HG02938 (cell line): ENCODE results near the gene IER2.
"Not testable (repeated sequence)": the region's sequence is repeated elsewhere in the genome, so short reads cannot be mapped to it uniquely, and the experiment has no call there.

Source experiments
- ATAC-seq: cut with Tn5 transposase; IDR thresholded peaks from one replicate; pipeline ENCODE4 v1.9.1; 2021; ENCODE audit warnings: mild to moderate bottlenecking, moderate library complexity; ENCODE audit not compliant: unreplicated experiment

Gene IER2

DNA sequence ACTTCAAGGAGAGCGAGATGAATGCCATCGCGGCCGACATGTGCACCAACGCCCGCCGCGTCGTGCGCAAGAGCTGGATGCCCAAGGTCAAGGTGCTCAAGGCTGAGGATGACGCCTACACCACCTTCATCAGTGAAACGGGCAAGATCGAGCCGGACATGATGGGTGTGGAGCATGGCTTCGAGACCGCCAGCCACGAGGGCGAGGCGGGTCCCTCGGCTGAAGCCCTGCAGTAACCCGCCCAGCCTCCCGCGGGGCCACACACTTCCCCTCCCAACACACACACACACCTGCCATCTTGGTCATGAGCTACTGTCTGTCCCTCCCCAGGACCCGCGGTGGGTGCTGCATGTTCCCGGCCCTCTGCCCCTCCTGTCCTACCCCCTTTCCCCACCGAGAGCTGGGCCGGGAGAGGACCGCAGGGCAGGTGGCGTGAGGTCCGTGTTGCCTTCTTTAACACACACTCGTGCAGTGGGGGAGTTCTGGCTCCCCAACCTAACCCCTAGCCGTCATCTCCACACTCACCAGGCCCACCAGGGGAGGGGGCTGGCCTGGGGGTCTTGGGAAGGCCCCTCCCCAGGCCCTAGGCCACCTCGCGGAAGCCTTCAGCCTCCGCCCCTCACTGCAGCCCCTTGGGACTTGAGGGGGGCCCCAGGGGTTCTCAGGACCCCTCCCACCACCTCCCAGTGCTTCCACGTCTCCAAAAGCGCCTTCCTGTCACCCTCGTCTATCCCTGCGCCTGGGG lies 11.9 kb upstream of the IER2 start:
- no peak for ATAC-seq

DNA sequence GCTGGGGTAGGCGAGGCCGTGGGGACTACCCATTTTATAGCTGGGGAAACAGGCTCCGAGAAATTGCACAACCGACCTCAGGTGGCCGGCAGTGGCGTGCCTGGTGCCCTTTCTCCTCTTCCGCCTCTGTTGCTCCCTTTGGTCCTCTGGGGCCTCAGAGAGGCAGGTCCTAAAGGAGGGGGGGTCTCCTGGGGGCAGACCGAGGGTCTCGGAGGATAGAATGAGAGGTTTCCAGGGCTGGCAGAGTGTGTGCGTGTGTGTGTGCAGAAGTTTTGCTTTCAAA lies 11.4 kb upstream of the IER2 start:
- ATAC-seq: no peak

DNA sequence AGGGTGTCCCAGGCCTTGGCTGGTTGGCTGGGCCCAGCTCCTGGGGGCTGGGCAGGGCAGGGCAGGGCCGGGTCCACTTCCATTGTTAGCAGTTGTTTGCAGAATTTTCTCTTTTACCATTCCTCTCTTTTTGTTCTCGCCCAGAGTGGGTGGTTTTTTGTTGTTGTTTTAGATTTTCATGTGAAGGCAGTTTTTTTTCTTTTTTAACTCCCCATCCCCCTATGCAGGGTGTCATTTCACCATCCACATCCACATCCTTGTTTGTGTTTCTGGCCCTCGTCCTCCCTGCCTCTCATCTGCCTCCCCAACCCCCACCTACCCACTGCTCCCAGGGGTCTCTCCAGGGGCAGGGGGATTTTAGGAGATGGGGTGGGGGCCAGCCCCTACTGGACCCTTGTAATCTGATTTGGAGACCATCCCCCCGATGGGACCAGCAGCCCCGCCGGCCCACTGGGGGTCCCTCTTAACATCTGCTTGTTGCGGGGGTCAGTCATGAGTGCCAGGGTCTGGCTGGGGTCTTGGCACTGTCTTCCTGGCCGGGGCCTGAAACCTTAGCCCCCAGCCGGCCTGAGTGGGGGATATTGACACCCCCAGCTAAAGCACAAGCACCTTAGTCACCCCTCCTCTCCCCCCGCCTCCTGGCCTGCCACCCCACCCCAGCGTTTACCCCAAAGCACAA lies 10.4 kb upstream of the IER2 start:
- no peak for ATAC-seq

DNA sequence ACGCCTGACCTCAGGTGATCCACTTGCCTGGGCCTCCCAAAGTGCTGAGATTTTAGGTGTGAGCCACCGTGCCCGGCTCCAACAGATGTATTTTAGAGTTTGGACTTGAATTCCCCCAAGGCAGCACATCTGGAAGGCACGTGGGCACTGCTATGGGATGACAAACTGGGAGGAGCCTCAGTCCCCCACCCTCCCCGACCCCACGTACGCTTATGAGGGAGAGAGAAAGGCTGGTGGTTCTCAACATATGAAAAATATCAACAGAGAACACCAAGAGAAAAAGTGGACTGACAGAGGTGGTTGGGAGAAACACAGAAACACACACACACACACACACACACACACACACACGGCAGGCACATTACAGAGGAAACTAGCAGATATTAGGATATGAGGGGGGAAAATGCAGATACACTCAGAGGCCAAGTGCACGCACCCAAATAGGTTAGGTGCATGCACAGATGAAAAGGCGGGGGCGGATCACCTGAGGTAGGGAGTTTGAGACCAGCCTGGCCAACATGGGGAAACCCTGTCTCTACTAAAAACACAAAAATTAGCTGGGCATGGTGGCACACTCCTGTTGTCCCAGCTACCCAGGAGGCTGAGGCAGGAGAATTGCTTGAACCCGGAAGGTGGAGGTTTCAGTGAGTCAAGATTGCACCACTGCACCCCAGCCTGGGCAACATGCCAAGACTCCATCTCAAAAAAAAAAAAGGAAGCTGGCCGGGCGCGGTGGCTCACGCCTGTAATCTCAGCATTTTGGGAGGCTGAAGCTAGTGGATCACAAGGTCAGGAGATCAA lies 3.2 kb upstream of the IER2 start:
- ATAC-seq: no peak

DNA sequence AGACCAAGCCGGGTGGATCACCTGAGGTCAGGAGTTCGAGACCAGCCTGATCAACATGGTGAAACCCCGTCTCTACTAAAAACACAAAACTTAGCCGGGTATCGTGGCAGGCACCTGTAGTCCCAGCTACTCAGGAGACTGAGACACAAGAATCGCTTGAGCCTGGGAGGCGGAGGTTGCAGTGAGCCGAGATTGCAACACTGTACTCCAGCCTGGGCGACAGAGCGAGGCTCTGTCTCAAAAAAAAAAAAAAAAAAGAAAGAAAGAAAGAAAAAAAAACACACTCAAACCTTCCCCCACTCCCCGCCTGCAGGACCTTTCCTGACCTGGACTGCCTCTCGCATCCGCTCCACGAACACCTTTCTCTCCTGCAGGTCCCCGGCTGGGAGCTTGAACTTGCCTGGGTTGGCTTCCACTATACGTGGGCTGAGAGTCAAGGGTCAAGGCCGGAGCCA lies 1.0 kb upstream of the IER2 start:
- ATAC-seq: not testable (repeated sequence)

DNA sequence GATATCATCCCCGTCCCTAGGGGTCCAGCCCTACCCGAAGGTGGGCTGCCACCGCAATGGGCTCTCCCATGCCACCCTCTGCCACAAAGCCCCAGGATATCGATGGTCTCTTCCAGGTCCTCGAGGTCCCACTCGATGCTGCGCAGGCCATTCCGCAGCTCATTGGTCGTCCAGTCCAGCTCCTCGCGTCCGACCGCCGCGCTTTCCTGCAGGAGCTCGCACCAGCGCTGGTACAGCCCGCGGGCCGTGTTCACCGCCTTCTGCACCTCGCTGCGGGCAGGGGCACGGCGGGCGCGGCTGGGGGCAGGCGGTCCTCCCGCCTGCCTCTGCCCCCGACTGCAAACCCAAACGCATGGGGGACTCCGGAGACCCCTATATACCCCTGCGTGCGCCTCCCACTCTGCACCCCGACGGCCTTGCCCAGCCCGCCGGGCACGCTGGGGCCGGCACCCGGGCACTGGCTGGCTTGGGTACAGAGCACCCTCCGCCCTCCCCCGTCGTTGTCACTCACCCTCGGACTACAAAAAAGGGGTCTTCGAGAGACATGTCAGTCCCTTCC lies 504 bp upstream of the IER2 start:
- no peak for ATAC-seq

DNA sequence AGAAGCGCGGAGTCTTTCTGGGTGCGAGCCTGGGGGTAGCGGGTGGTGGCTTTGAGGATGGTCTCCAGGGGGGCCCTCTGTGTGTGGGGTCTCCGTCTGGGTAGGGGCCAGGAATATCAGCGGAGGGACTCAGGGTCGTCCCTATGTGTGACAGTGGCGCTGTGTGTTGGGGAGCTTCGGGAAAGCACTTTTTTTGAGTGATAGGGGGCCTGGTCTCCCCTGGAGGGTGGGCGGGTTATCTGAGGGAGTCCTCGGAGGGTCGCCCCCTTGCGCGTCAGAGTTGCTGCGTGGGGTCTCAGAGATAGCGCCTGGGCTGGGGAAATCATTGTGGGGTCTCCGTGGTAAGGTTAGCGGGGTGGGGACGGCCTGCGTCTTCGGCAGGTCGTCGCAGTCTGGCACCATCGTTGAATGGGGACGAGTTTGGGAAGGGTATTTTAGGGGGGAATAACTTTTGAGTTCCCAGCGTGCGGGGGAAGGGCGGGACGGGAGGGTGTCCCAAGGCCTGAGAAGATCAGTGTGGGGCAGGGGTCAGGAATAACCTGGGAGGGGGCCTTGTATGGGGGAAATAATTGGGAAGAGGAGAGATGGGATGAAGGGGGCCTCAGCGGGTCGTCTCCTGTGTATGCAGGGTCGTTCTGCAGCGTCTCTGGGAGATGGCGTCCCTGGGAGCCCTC lies 857 bp downstream of the IER2 start:
- ATAC-seq: no peak

DNA sequence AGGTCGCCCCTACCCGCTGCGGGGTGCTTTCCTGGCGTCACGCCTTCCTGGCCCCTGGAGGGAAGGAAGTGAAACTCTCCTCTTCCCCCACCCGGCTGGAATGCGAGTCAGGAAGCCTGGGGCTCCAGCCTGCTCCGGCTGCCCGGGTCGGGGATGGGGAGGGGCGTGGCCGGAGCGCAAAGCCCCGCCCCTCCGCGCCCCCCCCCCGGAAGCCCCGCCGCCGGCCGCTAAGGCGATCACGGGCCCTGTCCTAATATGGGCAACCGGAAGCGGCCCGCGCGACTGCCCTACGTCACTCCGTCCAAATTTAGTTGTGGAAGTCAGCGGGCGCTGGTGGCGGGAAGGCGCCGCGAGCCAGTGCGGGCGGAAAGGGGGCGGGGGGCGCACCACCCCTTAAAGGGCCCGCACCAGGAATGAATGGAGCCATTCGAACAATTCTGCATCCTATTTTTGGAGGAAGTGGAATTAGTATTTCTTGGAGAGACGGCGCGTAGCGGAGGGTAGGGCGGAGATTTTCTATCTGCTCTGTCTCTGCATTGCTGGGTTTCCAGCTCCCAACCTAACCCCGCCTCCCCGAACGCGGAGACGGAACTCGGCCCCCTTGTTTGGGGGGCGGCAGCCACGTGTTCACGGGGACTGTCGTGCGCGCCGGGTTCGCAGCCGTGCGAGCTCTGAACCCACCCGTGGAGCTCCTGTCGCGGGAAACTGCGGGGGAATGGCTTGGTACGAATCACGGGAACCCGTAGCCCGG lies 1.6 kb downstream of the IER2 start:
- ATAC-seq: no peak

DNA sequence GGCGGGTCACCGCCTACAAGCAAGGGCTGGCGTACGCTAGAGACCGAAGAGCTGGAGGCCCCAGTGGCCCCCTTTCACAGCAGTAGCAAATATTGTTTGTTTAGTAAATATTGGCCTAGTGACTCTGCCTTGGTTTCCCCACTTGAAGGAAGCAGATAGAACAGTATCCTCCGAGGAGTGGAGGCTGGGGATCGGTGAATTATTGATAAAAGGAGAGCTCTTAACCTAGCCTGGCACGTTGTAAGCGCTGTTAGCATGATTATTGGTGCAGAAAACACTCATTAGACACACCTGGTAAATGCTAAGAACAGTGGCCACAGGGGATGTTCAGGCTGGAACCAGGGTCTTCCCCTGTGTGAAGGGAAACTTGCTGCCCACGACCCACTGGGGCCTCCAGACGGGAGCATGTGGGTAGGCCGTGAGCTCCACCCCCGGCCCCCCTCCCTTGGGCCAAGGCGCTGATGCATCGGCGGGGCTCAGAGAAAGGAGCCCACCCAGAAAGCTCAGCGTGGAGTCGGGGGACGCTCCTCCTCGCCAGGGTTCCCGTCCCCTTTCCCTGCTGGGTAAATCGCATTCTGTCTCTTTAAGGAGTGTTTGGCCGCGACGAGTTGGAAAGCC lies 2.3 kb downstream of the IER2 start:
- ATAC-seq: no peak

DNA sequence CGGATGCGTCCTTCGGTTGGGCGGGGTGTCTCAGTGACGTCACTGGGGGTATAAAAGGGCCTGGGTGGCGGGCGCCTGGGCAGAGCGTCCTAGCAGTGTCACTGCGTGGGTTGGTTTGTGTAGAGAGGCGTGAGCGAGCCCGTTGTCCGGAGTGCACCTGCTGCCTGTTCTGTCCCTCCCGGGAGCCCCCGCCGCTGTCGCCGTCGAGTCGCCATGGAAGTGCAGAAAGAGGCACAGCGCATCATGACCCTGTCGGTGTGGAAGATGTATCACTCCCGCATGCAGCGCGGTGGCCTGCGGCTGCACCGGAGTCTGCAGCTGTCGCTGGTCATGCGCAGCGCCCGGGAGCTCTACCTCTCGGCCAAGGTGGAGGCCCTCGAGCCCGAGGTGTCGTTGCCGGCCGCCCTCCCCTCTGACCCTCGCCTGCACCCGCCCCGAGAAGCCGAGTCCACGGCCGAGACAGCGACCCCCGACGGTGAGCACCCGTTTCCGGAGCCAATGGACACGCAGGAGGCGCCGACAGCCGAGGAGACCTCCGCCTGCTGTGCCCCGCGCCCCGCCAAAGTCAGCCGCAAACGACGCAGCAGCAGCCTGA lies 2.9 kb downstream of the IER2 start:
- no peak for ATAC-seq

DNA sequence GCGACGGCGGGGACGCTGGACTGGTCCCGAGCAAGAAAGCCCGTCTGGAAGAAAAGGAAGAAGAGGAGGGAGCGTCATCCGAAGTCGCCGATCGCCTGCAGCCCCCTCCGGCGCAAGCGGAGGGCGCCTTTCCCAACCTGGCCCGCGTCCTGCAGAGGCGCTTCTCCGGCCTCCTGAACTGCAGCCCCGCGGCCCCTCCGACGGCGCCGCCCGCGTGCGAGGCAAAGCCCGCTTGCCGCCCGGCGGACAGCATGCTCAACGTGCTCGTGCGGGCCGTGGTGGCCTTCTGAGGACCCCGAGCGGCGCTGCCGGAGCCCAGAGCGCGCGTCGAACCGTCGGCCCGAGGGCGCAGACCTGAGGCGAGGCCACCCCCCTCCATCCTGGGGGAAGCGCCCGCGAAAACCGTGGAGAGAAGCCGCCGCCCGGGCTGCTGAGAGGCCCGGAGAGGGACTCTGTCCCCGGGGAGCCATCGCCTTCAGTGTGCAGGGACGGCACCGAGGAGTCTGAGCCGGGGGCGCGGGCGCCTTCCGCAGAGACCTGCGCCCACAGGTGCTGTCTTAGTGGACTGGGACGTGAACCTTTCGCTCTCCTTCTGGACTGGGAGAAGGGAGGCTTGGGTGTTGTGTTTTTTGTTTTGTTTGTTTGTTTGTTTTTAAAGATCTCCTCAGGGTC lies 3.5 kb downstream of the IER2 start:
- no peak for ATAC-seq

DNA sequence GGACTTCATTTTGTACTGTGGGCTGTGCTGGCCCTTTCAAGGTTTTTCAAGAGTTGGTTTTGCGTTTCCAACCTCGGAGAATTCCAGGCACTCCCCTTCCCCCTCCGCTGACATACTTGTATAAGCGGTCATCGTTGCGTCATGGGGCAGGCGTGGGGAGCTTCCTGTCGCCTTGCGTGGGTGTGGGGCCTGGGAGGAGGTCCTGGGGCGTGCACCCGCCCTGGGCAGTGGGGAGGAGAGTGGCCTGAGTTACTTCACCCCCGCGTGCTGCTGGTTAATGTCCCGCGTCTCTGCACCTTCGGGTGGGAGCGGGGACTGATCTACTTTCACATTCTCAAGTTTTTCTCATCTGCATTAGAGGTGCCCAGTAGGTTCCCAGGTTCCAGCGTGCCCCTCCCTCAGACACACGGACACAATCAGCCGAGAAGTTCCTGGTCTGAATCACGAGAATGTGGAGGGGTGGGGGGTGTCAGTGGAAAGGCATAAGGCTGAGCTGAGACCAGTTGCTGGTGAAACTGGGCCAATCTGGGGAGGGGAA lies 4.1 kb downstream of the IER2 start:
- no peak for ATAC-seq

DNA sequence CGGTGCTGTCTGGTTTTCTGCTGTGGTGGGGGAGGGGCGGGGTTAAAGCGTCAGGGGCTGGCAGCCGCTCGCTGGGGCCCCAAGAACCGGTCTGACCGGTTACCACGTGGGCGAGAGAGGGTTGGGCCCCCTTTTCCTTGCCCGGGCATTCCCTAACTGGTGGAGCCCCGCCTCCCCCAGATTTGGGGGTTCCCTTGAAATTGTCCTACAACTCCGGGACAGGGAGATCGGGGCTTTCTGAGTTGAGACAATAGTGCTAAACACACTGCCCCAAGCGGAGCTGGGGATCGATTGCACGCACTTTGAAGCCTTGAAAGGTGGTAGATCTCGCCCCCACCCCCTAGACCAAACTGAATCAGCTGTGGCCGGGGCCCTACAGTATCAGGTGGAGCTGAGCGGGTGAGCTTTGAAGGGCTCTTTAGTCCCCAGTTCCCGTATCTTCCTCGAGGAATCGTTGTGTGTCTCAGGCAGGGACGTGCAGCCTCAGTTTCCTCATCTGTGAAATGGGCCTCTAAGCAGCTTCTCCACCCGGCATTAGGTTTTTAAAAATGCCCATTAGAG lies 4.8 kb downstream of the IER2 start:
- ATAC-seq: no peak

DNA sequence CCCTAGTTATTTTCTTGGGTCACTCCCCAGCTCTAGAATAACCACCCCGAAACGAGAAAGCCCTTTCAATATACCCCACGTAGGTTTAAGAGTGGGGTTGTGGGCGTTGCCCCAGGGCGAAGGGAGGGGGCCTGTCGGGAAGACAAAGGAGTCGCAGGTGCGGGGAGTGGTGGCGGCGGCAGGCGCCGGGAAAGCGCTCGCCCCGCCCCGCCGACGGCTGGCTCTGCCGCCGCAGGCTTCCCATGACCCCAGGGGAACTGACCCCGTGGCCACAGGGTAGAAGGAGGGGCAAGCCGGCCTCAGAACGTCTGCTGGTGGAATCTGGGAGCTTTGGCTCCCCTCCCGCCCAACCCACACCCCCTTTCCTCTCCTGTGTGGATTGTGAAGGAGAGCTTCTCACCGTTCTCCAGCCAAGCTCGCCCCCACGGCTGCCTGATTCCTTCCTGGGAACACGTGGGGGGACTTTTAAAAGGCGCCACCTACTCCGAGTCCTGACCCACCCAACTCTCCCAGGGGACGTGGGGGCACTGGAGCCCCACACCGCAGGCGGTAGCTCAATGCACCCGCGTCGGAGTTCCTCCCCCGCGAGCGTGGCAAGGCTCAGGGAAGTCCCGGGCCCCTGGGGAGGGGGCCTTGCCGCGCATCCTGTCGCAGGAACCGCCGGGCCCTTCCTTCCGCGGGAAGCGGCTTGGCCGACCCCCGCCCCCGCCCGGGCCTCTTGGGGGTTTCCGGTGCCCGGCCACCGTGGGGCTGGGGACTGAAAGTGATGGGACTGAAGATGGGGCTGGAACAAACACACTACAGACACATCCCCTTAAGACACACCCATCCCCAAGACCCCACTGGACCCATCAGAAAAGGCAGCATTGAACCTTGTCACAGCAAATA lies 5.5 kb downstream of the IER2 start:
- no peak for ATAC-seq

DNA sequence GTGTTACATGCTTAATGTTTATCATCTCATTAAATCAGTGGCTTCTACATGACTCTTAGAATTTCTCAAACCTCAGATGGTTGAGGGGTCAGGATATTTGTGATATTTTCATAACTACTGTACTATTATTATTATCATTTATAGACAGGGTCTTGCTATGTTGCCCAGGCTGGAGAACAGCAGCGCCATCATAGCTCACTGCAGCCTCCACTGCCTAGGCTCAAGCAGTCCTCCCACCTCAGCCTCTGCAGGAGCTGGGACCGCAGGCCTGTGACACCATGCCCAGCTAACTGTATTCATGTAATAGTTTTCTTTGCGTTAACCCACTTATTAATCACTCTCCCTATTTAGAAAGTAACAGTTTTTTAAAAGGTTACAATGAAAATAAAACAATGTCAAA lies 9.5 kb downstream of the IER2 start:
- no peak for ATAC-seq

DNA sequence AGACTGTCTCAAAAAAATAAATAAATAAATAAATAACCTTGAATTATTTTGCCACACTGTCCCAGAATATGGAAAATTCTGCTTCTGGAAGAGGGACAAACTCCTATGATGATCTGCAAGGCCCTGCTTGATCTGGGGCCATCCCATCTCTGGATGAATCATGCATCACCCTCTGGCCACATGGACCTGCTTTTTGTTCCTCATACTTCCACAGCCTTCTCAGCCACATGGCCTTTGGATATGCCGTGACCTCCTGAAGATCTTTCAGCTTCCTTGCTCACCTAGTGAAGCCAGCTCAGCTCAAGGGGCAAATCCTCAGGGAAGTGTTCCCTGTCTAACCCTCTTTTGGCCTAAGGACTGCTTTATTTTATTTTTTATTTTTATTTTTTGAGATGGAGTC lies 10.3 kb downstream of the IER2 start:
- no peak for ATAC-seq
